ENCODE results near the gene ABHD17A.

ABHD17A gene

DNA sequence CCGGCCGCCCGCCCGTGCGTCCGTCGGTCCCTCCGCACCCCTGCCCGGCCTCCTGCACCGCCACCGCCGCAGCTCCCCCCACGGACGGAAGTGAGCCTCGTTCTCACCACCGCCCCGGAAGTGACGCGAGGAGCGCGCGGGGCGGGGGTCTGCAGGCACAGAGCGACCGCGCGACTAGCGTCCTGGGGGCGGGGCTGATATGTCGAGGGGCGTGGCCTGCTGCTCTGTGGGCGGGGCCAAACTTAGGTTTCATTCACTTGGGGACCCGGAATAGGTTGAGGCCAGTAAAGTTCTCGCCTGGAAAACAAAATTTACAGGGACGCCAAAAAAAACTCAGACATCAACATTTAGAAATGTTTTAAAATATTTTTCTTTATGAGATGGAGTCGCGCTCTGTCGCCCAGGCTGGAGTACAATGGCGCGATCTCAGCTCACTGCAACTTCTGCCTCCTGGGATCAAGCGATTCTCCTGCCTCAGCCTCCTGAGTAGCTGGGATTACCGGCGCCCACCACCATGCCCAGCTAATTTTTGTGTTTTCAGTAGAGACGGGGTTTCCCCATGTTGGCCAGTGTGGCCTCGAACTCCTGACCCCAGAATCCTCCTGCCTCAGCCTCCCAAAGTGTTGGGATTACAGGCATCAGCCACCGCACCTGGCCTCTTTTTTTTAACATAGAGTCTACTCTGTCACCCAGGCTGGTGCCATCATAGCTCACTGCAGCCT, at the start of gene ABHD17A:
Gene ABHD17A, minus strand, starts transcription at position 99 of the 722 bp plus-strand sequence. CDS start 3,930 bp downstream, outside the sequence.
- DNase-seq (ENCODE audit: low spot score): peak; percentile 97

DNA sequence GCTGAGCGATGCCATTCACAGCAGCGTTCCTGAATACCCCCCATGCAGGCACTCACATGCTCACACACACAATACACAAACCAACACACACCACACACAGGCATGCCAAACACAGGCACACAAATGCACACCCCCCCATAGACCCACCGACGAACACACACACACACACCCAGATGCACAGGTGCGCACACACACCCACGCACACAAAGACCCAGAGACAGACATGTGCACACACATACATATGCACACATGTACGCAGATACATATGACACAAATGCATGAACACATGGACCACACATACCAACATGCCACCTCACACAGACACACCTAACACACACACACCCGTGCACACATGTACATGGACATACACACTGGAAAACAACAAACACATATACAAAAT, 48.6 kb upstream of the ABHD17A start:
- DNase-seq (ENCODE audit: low spot score): no peak

DNA sequence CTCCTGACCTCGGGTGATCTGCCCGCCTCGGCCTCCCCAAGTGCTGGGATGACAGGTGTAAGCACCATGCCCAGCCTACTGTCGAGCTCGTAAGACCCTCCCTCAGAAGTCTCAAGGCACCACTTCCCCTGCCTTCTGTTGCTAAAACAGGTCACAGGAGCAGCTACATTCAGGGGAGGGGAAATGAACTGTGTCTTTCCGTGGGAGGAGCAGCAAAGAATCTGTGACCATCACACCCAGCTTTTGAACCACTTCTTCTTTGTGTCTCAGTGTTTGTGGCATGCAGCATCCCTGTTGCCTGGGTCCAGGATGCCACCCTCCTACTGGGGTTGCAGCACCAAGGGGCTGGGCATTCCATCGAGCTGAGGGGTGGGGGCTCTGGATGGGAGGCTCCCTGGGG, 47.9 kb upstream of the ABHD17A start:
- DNase-seq (ENCODE audit: low spot score): no peak

DNA sequence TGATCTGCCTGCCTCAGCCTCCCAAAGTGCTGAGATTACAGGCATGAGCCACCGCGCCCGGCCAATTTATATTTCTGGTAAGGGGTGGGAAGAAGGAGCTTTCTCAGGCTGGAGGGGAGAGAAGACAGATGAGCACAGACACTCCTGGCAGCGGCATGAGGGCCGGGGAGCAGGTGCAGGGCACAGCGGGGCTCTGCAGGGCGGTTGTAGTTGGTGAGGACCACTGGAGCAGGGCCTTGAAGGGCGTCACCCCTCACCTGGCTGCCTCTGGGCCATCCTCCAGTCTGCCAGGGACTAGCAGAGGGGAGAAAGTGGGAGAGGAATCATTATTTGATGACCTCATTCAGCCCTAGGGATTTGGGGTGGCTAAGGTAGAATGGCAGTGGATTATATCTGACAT, 47.1 kb upstream of the ABHD17A start:
- DNase-seq (ENCODE audit: low spot score): no peak

DNA sequence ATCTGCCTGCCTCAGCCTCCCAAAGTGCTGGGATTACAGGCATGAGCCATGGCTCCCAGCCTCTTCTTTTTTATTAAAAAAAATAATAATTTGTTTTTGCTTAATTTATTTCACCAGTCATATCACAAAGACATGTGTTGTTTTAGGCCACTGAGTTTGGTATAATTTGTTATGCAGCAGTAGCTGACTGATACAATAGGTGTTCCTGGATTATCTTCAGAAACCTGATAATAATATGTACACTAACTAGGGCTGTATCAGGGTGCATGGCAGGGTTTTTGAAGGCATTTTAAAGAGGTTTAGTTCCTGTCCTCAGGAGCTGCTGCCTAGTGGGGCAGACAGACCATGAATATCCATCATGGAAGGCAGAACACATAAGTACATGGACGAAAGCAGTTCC, 46.1 kb upstream of the ABHD17A start:
- no peak for DNase-seq (ENCODE audit: low spot score)

DNA sequence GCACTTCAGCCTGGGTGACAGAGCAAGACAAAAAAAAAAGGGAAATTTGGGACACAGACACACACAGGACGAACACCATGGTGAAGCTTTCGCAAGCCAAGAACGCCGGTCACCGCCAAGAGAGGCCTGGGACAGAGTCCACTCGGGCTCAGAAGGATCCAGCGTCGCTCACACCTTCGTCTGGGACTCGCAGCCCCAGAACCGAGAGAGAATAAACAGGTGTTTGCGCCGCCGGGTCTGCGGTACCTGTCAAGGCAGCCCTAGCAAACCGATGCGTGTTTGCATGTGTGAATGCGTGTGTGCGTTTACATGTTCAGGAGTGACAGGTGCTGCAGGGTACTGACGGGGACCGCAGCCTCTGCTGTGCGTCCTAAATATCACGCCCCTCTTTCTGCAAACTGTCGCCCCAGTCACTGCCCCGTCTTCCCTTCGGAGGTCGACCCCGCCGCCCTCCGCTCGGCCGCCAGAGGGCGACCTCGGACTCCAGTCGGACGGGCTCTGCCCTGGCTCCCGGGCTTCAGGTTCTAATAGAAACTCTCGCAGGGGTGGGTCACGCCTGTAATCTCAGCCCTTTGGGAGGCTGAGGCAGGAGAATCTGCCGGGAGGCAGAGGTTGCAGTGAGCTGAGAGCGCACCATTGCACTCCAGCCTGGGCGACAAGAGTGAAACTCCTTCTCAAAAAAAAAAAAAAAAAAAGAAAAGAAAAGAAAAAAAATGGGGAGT, 43.9 kb upstream of the ABHD17A start:
- DNase-seq (ENCODE audit: low spot score): peak; percentile 92

DNA sequence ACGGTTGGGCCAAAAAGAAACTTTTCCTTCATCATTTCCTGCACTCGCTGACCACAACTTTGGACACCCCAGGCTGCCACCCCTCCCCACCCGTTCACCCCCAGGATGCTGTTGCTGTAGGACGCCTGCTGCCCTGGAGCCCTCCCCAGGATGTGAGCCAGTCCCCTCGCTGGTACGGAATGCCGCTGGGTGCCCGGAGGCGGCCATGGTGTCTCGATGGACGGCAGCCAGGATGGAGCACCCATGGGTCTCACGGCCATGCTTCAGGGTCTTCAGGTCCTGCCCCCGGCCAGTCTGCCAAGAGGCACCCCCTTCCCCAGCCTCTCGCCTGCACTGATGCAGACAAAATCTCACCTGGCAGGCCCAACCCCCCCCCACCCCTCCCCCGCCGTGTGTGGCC, 40.2 kb upstream of the ABHD17A start:
- no peak for DNase-seq (ENCODE audit: low spot score)

DNA sequence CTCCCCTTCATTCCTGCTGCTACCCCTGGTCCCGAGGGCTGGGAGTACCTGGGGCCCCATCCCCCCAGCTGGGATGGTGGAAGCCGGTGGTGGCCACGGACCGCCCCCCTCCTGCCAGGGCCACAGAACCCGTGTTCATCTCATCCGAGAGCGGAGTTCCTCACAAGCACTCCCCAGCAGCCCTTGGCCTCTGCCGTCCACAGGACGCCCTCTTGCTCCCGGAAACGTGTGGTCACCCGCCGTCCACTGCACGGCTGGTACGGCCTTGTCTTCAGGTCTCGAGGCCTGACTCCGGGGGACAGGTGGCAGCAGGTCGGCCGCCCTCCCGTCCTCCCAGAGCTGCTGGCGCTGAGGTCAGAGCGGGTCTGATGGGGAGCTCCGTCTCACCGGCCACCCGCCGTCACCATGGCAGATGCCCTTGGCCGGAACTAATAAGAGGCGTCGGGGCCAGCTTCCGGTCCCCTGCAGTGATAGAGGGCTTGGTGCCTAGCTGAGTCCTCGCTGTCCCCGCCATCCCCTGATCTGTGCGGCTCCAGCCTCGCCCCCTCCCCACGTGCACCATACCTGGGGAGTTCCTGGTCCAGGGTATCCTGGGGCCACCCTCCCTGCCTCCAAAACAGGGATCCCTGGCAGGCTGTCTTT, 39.1 kb upstream of the ABHD17A start:
- no peak for DNase-seq (ENCODE audit: low spot score)

DNA sequence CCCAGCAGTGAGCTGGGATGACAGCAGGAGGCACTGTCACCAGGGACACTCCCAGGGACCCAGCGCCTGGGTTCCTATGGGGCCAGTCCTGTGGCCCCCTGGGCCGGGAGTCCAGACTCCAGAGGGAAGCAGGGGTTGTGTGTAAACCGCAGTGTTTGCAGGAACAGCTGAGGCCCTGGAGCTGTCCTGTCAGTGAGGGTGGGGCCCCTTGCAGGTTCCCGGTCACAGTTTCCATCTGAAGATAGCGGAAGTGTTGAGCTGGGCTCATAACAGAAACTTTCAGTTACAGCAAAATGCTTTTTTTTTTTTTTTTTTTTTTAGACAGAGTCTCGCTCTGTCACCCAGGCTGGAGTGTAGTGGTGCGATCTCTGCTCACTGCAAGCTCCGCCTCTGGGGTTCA, 38.0 kb upstream of the ABHD17A start:
- no peak for DNase-seq (ENCODE audit: low spot score)

DNA sequence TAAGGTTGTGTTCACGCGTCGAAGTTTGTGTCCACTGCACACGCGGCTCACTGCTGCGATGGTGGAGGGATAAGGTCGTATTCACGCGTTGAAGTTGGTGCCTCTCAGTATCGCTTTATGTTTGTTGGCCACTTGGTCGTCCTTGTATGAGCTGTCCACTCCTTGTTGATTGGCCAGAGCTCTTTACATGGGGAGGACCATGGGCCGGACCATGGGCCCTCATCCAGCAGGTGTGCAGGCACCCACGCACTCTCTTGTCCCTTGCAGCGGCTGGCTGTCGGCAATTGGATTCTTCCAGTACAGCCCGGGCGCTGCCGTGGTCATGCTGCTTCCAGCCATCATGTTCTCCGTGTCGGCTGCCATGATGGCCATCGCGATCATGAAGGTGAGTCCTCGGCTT, 37.5 kb upstream of the ABHD17A start:
- no peak for DNase-seq (ENCODE audit: low spot score)

DNA sequence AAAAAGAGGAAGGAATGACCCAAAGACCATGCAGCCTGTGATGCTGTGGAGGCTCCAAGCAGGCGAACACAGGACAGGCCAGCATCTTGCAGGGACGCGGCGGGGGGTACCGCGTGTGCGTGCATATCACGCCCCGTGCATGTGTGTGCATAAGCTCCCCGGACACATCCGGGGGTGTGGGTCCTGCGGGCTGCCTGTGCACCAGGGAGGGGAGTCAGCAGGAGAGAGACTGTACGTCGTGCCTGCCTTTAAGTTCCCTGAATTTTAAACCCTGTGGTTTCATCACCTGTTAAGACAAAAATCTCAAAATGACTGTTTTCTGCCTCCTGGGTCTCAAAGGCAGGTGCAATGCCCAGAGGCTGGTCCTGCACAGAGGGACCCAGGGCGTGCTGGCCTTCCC, 36.5 kb upstream of the ABHD17A start:
- DNase-seq (ENCODE audit: low spot score): no peak

DNA sequence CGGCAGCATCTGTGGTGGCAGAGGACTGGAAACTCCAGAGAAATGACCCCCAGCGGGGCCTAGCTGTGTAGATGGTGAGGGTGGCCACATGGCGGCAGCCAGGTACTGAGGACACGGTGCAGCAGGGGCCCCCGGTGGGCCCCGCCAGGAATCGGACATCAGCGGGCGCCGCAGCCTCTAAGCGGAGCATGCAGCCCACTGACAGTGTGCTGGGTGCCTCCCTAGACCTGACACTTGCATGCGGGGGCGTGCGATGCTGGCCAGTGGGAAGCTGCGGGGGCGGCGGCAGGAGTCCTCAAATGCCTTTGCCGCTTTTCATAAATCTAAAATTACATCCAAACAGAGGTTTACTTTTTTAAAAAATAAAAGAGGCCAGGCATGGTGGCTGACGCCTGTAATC, 36.0 kb upstream of the ABHD17A start:
- DNase-seq (ENCODE audit: low spot score): no peak

DNA sequence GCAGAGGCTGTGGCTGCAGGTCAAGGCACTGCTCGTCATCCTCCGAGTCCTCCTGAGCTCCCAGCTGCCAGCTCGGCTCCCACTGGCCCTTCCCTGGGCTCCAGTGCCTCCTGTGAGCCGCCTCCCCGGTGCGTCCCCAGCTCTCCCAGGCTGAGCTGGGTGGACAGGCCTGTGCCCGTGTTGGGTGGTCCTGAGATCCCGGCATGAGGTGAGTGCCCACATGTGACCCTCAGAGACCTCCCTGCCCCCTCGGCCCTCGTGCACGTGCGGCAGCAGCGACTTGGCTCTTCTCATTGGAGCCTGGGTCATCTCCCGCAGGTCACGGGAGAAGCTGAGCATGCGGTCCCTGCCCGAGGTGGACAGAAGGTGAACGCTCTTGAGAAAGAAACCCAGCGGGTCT, 35.3 kb upstream of the ABHD17A start:
- no peak for DNase-seq (ENCODE audit: low spot score)

DNA sequence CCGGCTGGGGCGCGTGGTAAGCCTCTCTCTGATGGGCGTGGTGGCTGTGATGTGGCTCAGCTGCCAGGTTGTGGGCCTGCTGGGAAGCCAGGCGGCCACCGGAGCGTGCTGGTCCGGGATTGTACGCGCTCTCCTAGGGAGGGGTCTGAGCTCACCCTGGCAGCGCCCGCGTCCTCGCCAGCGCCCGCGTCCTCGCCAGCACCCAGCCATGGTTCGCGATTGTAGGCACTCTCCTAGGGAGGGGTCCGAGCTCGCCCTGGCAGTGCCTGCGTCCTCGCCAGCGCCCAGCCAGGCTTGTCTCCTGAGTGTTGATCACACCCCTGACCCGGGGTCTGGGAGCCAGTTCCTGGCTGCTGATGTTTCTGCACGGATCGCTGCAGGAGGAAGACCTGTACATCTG, 33.7 kb upstream of the ABHD17A start:
- no peak for DNase-seq (ENCODE audit: low spot score)

DNA sequence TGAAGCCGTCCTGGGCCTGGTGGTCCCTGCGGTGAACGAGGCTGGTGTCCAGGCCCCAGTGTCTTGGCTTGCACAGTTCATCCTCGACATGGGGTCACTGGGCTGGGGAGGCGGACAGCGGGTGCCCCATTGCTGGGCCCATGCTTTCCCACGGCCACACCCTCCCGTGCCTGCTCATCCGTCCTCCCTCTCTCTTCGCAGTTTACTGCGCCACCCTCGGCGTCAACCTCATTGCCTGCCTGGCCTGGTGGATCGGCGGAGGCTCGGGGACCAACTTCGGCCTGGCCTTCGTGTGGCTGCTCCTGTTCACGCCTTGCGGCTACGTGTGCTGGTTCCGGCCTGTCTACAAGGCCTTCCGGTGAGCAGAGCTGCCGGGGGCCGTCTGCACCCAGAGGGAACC, 32.6 kb upstream of the ABHD17A start:
- DNase-seq (ENCODE audit: low spot score): peak; percentile 16

DNA sequence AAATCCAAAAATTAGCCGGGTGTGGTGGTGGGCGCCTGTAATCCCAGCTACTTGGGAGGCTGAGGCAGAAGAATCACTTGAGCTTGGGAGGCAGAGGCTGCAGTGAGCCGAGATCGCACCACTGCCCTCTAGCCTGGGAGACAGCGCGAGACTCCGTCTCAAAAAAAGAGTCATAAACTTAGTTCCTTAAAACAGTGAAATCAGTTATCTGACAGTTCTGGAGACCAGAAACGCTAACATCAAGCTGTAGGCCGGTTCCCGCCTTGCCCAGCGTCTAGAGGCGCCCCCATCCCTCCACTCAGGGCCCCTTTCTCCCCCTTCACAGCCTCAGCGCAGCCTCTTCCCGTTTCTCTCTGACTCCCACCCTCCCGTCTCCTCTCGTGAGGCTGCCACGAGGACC, 31.9 kb upstream of the ABHD17A start:
- DNase-seq (ENCODE audit: low spot score): no peak

DNA sequence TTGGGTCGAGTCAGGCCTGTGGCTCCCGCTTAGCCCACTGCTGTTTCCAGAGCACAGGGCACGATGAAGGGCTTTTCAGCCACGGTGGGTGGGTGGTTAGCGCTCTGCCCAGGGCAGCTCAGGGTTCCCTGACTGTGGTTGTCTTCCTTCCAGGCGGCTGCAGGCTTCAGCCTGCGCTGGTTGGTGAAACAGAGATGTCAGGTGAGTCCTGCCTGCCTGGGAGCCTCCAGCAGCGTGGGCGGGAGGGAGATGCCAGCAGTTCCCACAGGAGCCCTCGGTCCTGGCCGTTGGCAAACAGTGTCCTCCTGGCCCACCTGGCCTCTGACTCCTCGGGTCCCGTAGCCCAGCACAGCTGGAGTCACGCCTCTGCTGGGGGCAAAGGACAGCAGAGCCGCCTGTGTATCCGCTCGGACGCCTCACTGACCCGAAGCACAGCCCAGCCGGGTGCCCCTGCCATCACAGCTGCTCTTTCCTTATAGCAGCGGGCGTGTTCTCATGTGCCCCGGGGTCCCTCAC, 29.6 kb upstream of the ABHD17A start:
- DNase-seq (ENCODE audit: low spot score): peak; percentile 21

DNA sequence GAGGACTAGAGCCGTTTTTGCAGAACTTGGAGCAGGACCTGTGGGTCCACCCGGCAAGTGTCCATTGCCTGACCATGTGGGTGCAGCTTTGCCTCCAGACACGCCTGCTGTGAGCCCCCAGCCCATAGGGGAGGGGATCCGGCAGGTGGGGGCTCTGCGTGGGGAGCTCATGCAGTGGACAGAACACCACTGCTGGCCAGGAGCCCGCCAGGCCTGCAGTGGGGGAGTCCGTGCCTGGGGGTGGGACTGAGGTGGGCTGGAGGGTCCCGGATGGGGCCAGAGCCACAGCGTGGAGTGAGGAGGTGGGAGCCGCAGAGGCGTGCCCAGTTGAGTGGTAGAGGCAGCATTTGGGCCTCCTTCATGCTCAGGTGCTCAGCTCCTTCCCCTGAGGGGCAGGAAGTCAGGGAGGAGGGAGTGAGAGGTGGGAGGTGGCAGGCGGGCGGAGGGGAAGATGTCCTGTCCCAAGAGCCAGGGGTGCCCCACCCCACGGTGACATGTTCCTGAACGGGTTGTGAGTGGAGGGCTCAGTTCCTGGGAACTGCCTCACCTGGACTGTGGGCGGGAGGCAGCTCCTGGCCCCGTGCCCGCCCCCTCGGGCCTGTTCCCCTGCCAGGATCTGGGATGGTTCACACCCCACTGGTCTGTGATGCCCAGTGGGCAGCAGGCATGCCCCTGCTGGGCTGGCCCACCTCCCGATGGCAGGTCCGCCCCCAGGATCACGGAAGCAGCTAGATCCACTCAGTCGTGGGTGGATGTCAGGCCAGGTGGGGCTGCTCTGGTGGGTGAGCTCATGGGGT, 28.7 kb upstream of the ABHD17A start:
- DNase-seq (ENCODE audit: low spot score): peak; percentile 32

DNA sequence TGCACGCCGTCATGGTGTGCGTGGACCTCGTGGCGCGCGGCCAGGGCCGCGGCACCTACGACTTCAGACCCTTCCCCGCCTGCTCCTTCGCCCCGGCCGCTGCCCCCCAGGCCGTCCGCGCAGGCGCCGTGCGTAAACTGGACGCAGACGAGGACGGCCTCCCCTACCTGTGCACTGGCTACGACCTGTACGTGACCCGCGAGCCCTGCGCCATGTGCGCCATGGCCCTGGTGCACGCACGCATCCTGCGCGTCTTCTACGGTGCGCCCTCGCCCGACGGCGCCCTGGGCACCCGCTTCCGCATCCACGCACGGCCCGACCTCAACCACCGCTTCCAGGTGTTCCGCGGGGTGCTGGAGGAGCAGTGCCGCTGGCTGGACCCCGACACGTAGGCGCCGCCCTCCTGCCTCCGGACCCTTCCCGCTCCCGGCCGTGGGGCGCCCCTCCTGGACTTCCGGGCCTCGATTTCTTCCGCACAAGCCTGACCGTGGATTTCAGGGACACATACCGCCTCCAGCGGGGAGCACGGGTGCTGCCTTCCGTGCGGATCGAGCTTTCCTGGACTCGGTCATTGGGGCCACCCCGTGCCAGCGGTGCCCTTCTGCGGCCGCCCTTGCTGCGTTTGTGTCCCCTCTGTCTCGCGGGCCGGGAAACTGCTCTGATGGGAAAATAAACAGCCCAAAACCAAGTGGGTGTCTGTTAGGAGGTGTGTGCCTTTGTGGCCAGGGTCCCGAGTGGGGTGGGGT, 27.6 kb upstream of the ABHD17A start:
- no peak for DNase-seq (ENCODE audit: low spot score)

DNA sequence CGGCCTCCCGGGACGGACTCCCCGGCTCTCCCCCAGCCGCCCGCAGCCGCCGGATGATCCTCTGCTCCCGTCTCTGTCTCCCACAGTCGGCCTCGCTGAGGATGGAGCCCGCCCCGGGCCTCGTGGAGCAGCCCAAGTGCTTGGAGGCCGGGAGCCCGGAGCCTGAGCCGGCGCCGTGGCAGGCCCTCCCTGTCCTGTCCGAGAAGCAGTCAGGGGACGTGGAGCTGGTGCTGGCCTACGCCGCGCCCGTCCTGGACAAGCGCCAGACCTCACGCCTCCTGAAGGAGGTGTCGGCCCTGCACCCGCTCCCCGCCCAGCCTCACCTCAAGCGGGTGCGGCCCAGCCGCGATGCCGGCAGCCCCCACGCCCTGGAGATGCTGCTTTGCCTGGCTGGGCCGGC, 26.7 kb upstream of the ABHD17A start:
- DNase-seq (ENCODE audit: low spot score): peak; percentile 37

DNA sequence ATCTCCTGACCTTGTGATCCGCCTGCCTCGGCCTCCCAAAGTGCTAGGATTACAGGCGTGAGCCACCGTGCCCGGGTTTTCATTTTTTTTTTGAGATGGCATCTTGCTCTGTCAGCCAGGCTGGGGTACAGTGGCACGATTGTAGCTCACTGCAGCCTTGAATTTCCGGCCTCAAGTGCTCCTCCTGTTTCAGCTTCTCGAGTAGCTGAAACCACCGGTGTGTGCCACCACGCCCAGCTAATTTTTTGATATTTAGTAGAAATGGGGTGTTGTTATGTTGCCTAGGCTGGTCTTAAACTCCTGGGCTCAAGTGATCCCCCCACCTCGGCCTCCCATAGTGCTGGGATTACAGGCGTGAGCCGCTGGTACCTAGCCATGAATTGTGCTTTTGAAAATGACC, 25.8 kb upstream of the ABHD17A start:
- DNase-seq (ENCODE audit: low spot score): no peak

DNA sequence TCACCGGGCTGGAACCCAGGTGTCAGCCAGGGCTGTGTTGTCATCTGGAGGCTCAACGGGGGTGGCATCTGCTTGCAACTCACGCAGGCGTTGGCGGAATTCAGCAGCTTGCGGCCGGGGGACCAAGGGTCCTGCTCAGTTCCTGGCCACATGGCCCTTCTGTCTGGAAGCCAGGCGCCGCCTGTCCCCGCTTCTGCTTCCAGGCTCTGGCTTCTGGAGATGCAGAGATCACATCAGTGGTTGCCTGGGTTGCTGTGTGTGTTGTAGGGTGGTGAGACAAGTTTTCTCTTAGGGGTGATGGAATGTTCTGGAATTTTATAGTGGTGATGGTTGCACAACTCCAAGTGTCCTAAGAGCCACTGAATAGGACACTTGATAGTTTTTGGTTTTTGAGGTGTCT, 24.9 kb upstream of the ABHD17A start:
- DNase-seq (ENCODE audit: low spot score): peak; percentile 26
